Type B pancreatic cell (in vitro differentiated cells): ENCODE results near the gene TAPBPL. TPM values are rescaled to one million over a fixed set of nuclear protein-coding genes. Genes with fewer than 3 reads are reported as not detected.
A peak's percentile ranks its signal among the peaks of the same experiment; 100 is the strongest.

Experiments used
- DNase-seq: peaks from one replicate; pipeline ENCODE4 v3.0.0; 2021; ENCODE audit warnings: mixed read lengths; ENCODE audit not compliant: unreplicated experiment; ENCODE audit errors: extremely low spot score
- H3K27ac Mint-ChIP-seq: 2 replicates; pipeline ENCODE4 v1.8.0; 2021; ENCODE audit warnings: mild to moderate bottlenecking, mixed read lengths
- H3K27me3 Mint-ChIP-seq: 2 replicates; pipeline ENCODE4 v1.8.0; 2021; ENCODE audit warnings: mixed read lengths
- H3K36me3 Mint-ChIP-seq: 2 replicates; pipeline ENCODE4 v1.8.0; 2021; ENCODE audit warnings: mixed read lengths
- H3K4me1 Mint-ChIP-seq: one replicate; pipeline ENCODE4 v1.8.0; 2021; ENCODE audit warnings: mixed read lengths; ENCODE audit not compliant: unreplicated experiment
- H3K4me3 Mint-ChIP-seq: 2 replicates; pipeline ENCODE4 v1.8.0; 2021; ENCODE audit warnings: mild to moderate bottlenecking, mixed read lengths
- H3K9me3 Mint-ChIP-seq: 2 replicates; pipeline ENCODE4 v1.8.0; 2021; ENCODE audit warnings: mixed read lengths
- CTCF ChIP-seq: fragments of 200-600 bp; sonication (generic); conservative IDR thresholded peaks from 2 replicates; pipeline ENCODE4 v1.5.0; 2021; ENCODE audit warnings: antibody characterized with exemption, mild to moderate bottlenecking
- total RNA-seq: library from RNA; stranded (reverse); gene quantifications from 2 replicates; pipeline ENCODE4 v1.2.1, GENCODE V29; 2021; ENCODE audit warnings: low replicate concordance

Gene TAPBPL
- total RNA-seq, 1 donor from 2014 or later: 12.4 TPM

DNA sequence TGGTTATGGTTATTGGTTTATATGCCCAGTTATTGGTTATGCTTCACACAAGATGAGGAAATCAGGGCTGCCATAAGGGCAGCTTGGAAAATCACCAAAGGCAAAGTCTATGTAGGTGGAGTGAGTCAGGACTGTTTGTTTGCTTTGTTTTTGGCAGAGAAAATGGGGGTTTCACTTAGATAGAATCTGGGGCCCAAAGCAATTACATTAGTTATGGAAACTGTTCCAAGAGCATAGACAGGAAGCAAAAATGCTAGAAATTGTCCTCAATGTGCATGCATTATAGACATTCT lies 16.4 kb downstream of the TAPBPL start:
- H3K27me3 Mint-ChIP-seq: peaks cover 24% of the 10 kb centered on the region
- peaks cover 19% of the 10 kb centered on the region for H3K36me3 Mint-ChIP-seq
- no peaks in the 10 kb centered on the region for H3K9me3 Mint-ChIP-seq
- peak overlapping the region; percentile 86 for H3K4me3 Mint-ChIP-seq
- H3K27ac Mint-ChIP-seq: no peak overlapping the region
- no peak for DNase-seq
- TF ChIP-seq CTCF: no peak
- H3K4me1 Mint-ChIP-seq: peaks cover 5% of the 10 kb centered on the region

DNA sequence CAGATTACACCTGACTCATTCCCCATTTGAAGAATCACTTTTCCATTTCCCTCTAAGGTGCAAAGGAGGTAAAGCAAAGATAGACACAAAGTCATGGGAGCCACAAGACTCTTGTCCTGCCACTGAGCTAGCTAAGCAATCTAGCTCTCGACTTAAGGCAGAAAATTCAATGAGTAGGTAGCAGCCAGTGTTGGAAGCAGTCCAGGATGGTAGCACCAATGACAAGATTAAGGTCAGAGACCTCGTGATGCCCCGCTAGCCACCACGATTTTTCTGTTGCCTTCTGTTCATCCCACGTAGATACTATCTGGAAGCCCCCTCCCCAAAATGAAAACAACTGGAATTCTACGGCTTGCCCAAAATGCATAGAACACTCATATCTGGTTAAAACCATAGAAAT lies 17.2 kb downstream of the TAPBPL start:
- no peak for TF ChIP-seq CTCF
- peaks cover 25% of the 10 kb centered on the region for H3K27me3 Mint-ChIP-seq
- peak overlapping the region; percentile 37 for H3K27ac Mint-ChIP-seq
- no peaks in the 10 kb centered on the region for H3K9me3 Mint-ChIP-seq
- peaks cover 14% of the 10 kb centered on the region for H3K36me3 Mint-ChIP-seq
- DNase-seq: no peak
- H3K4me3 Mint-ChIP-seq: peak overlapping the region; percentile 86
- peaks cover 5% of the 10 kb centered on the region for H3K4me1 Mint-ChIP-seq

DNA sequence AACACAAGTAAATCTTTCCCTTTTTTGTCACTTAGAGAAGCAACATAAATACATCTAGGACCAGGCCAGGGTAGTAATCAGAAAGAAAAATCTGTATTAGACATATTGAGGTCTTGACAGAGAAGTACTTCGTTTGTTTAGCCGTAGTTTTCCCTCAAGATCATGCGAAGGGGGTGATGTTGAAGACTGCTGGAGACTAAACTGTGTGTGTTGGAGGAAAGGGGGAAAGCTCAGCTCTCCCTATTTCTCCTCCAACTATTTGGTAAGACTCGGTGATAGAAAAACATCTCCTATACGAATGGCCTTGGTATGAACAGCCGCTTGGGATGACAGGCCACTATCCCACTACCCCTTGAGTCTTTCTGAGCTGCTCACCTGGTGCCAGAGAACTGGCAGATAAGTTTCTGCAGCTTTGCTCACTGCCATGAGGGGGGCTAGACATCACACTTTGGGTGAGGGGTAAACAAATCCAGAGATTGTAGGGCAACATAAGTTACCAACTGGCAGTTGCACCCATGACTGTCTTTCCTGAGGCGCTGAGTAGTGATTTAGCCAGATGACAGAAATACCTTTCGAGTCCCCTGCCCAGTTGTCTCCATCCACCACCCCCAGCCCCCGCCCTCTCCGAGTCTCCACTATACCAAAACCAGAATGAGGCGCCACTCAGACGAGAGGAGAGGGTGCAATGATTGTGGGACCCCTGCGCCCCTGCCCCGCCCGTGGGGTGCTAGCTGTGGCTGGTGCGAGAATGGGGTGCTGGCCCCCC lies 17.9 kb downstream of the TAPBPL start:
- Mint-ChIP-seq H3K27me3 (peaks cover 30% of the 10 kb centered on the region), H3K9me3 (no peaks in the 10 kb centered on the region), H3K4me3 (peak overlapping the region; percentile 86), H3K27ac (peak overlapping the region; percentile 37), H3K4me1 (peaks cover 5% of the 10 kb centered on the region), H3K36me3 (peaks cover 7% of the 10 kb centered on the region)
- no peak for DNase-seq
- TF ChIP-seq CTCF: no peak

GRCh38 chr12:6470375-6471163 lies 18.7 kb downstream of the TAPBPL start, which contains the start of gene VAMP1:
Gene VAMP1, minus strand, starts transcription at chr12:6470677. Its CDS starts 146 bp downstream, at chr12:6470531.
- Mint-ChIP-seq H3K4me3 (peak within 1 kb of the TSS; percentile 86), H3K4me1 (peaks cover 5% of the 10 kb centered on the region), H3K9me3 (no peaks in the 10 kb centered on the region), H3K27ac (peak within 1 kb of the TSS; percentile 77), H3K27me3 (peaks cover 31% of the 10 kb centered on the region), H3K36me3 (peaks cover 2% of the 10 kb centered on the region)
- TF ChIP-seq CTCF: no peak
- peak; percentile 97 for DNase-seq

DNA sequence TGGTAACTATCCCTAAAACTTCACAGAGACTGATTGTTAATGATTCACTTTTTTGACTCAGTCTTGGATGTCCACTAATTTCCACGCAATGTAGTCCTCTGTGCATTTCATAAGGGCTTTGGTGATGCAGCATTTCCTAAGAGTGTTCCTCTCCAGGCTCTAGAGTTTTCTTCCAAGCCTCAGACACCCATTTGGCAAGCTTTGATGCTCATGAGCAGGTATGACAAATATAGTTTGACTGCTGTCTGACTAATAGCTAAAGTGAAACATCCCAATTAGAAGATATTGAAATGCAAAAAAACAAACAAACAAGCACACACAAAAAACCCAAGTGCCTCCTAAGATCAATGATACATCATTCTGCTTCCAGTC lies 20.1 kb downstream of the TAPBPL start:
- Mint-ChIP-seq H3K4me3 (peak overlapping the region; percentile 19), H3K4me1 (peaks cover 5% of the 10 kb centered on the region), H3K27me3 (peaks cover 40% of the 10 kb centered on the region), H3K36me3 (no peaks in the 10 kb centered on the region), H3K9me3 (peaks cover 5% of the 10 kb centered on the region), H3K27ac (no peak overlapping the region)
- no peak for TF ChIP-seq CTCF
- DNase-seq: no peak
